HG03108 (cell line): Measurements from ENCODE around the gene BCL2.

Experiments
- ATAC-seq: cut with Tn5 transposase; IDR thresholded peaks from one replicate; pipeline ENCODE4 v1.9.1; 2021; ENCODE audit warnings: moderate library complexity; ENCODE audit not compliant: unreplicated experiment

The BCL2 gene

GRCh38 chr18:63288311-63288710, 31.3 kb downstream of the BCL2 start:
- no peak for ATAC-seq

DNA sequence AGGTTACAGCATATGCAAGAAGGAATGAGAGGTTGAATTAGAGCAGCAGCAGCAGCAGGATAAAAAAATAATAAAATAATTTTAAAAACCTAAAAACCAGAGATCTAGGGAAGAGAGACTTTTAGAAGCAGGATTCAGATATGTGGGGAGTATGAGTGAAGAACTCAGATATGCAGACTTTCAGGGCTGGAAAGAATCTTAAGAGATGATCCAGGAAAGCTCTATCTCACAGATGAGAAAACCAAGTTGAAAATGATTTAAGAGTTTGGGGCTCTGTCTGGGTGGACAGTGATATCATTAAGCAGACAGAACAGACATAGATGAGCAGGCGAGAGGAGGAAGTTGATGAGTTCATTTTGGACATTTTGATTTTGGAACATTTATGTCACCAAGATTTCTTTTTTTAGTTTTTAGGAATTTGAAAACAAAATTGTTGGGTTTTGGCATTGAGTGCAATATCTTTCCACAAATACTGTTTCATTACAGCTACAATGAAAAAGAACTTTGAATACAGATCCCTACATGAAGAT, 31.8 kb downstream of the BCL2 start:
- ATAC-seq = no peak

DNA sequence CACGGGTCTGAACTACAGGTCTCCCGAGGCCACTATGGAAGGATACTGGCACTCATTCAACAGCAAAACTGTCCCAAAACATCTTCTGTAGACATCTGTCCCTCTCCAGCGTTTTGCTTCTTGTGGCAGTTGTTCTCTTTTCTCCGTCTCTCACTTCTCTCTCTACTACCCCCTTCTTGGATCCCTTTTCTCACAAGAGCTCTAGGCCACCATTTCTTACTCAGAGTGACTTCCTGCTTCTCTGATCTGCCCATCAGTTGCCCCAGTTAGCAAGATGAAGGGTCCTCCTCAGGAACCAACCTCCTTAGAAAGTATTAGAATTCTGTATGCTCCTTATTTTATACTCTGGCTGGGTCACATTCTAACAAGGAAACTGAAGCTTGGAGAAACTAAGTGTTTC, 32.6 kb downstream of the BCL2 start:
- ATAC-seq = no peak

DNA sequence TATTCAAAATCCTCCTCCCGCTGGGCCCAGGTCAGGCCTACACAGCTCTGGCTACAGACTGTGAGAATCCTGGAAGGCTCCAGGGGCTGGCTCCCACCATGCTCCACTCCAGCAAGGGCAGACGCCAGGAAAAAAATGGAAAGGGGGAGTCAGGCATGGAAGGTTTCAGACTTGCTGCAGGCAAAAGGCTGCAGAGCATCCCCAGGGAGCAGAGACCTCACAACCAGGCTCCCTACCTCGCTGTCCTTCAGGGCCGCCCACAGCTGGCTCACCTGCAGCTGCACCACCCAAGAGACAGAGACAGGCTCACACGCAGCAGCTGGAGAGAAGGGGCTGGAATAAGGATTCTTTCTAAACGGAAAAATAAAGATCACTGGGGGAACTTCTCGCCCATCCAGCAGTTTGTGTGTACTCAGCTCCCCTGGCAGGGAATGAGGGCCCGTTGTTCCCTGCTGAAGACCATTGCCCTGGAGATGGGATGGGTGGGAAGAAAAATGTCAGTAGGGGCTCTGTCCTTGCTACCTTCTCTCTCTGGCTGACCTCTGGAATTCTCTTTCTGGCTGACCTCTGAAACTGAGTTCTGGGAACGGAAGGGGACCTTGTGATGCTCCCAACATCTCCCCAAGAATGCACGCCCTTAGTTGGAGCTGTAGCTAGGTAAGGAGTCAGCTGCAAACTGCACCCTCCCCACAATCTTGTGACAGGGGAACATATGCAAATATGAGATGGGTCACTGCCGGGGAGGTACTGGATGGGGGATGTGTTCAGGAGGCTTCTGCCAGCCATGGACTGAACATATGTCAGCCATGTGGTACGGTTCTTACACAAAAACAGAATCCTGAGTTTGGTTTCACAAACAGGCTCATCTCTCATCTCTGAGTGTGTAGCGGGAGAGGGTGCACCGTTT, 34.5 kb downstream of the BCL2 start:
- peak; percentile 87 for ATAC-seq

GRCh38 chr18:63284173-63284799, 35.3 kb downstream of the BCL2 start:
- ATAC-seq = no peak

- no peak for ATAC-seq
Measured at GRCh38 chr18:63283305-63284094, 36.1 kb downstream of the BCL2 start.

- no peak for ATAC-seq
Measured at GRCh38 chr18:63282793-63283192, 36.8 kb downstream of the BCL2 start.

GRCh38 chr18:63273222-63273927, 46.2 kb downstream of the BCL2 start:
- no peak for ATAC-seq

GRCh38 chr18:63272638-63273037, 46.9 kb downstream of the BCL2 start:
- ATAC-seq = no peak

GRCh38 chr18:63271881-63272299, 47.7 kb downstream of the BCL2 start:
- ATAC-seq = no peak

- ATAC-seq = no peak
Measured at GRCh38 chr18:63271148-63271547, 48.4 kb downstream of the BCL2 start.

DNA sequence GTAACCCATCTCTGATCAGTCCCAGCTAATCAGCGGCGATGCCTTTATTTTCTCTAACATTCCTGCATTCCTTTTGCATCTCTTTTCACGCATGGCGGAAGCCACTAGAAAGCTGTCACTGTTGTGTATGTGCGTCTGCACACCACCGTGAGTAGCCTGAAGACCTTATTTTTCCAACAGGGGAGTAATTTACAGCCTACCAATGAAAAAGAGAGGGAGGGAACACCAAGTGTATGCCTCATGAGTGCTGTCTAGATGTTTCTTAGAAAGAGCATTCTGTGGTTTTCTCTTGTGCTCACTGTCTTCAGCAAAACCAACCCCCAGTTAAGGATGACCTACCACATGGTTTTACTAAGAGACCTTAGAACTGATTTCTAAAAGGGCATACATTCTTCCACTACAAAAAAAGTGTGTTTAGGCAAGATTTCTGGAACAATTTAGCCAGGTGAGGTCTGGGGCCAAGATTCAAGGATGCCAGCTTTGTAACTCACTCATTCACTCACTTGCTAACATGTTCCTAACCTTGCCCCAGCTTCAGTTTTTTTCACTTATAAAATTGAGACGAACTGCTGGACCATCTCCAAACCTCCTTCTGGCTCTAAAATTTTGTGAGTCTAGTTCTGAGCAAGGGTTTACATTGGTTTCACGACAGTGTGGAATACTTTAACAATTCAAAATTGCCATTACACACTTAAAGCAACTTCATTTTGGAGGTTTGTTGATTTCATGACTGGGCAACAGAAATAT, 51.4 kb downstream of the BCL2 start:
- no peak for ATAC-seq

GRCh38 chr18:63266888-63267790, 52.4 kb downstream of the BCL2 start:
- ATAC-seq = no peak

DNA sequence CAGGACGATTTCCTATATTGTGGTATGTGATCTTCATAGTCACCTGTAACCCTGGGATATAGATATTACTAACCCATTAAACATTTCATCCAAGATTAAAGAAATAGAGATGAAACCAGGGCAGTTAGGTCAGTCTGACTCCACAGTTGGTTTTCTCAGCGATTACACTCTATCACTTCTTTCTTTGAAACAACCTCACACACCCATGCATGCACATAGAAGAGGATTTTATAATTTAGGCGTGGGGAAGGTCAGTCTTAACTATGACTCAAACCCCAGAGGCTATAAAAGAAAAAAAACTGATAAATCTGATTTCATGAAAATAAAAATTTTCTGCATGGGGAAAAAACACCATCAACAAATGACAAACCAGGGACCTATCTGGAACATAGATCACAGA, 54.2 kb downstream of the BCL2 start:
- ATAC-seq = no peak

DNA sequence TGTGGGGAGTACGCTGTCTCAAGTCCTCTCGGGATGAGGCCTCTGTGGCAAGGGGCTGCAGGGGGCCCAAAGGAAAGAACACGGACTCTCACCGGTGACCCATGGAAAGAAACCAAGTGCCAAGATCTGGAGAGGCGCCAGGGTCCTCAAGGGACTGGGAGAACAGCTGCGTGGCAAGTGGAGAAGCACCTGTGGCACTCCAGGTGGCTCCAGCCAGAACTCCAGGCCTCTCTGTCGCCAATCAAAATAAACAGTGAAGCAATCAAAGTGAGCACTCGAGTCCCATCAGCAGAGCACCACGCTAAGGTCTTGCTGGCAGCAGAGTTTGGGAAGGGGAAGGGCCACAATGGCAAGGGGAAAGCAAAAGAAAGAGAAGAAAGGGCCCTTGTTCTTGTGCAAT, 54.7 kb downstream of the BCL2 start:
- ATAC-seq = no peak

DNA sequence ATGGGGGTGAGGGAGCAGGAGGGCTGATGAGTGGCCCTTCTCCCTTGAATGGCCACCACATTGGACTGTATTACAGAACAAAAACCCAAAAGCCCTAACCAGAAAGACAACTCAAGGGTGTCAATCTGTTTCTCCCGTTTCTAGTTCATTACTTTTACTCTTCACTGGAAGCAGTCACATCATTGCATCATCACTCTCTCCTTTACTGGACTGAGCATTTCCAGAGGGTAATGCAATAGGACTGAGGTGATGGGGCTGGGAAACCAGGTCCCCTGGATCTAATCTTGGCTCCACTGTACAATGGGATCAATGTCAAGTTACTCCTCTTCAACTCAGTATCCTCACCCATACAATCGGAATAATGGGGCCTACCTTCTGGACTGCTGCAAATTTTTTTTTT, 56.1 kb downstream of the BCL2 start:
- no peak for ATAC-seq

- ATAC-seq = no peak
Measured at GRCh38 chr18:63262369-63263335, 56.9 kb downstream of the BCL2 start.

- ATAC-seq = no peak
Measured at GRCh38 chr18:63261029-63261428, 58.5 kb downstream of the BCL2 start.
